DMS153 treated with DMSO at 0.1 percent for 48 hours (cell line): Measurements from ENCODE around the gene CMC1.
"Not testable (repeated sequence)": the region's sequence is repeated elsewhere in the genome, so short reads cannot be mapped to it uniquely, and the experiment has no call there.

Source experiments
- DNase-seq: peaks from one replicate; lab custom pipeline; 2025; ENCODE audit not compliant: unreplicated experiment; lab: John Stamatoyannopoulos, UW

Gene CMC1

GRCh38 chr3:28241221-28242160 lies at the start of gene CMC1:
TSS of gene CMC1 (plus strand) at chr3:28241619. CDS start at chr3:28241794, 175 bp downstream.
- DNase-seq: peak; percentile 57

GRCh38 chr3:28198161-28198560 lies 43.3 kb upstream of the CMC1 start:
- no peak for DNase-seq

- DNase-seq: no peak
These were observed 42.4 kb upstream of the CMC1 start for GRCh38 chr3:28198974-28199373.

GRCh38 chr3:28199643-28200042 lies 41.8 kb upstream of the CMC1 start:
- not testable (repeated sequence) for DNase-seq

- DNase-seq: not testable (repeated sequence)
These were observed 41.0 kb upstream of the CMC1 start for GRCh38 chr3:28200366-28200848.

- no peak for DNase-seq
These were observed 34.9 kb upstream of the CMC1 start for GRCh38 chr3:28206479-28206878.

GRCh38 chr3:28207000-28207733 lies 34.3 kb upstream of the CMC1 start:
- DNase-seq: no peak

- DNase-seq: no peak
These were observed 30.3 kb upstream of the CMC1 start for GRCh38 chr3:28210968-28211713.

- no peak for DNase-seq
These were observed 28.7 kb upstream of the CMC1 start for GRCh38 chr3:28212681-28213080.

GRCh38 chr3:28215407-28215806 lies 26.0 kb upstream of the CMC1 start:
- DNase-seq: no peak

GRCh38 chr3:28218071-28218916 lies 23.1 kb upstream of the CMC1 start:
- no peak for DNase-seq

GRCh38 chr3:28218917-28219198 lies 22.6 kb upstream of the CMC1 start:
- DNase-seq: no peak

- no peak for DNase-seq
These were observed 17.0 kb upstream of the CMC1 start for GRCh38 chr3:28224430-28224829.

GRCh38 chr3:28226020-28226419 lies 15.4 kb upstream of the CMC1 start:
- no peak for DNase-seq

GRCh38 chr3:28228623-28229022 lies 12.8 kb upstream of the CMC1 start:
- DNase-seq: no peak

GRCh38 chr3:28232659-28233058 lies 8.8 kb upstream of the CMC1 start:
- no peak for DNase-seq

- DNase-seq: no peak
These were observed 7.0 kb upstream of the CMC1 start for GRCh38 chr3:28234454-28234853.

GRCh38 chr3:28239108-28239507 lies 2.3 kb upstream of the CMC1 start:
- no peak for DNase-seq

GRCh38 chr3:28240441-28240840 lies 978 bp upstream of the CMC1 start:
- no peak for DNase-seq

GRCh38 chr3:28242519-28242918 lies 1.1 kb downstream of the CMC1 start:
- no peak for DNase-seq
